ENCODE results near the gene VPS72.
"Not testable (repeated sequence)": the region's sequence is repeated elsewhere in the genome, so short reads cannot be mapped to it uniquely, and the experiment has no call there.

Gene VPS72, protein sequence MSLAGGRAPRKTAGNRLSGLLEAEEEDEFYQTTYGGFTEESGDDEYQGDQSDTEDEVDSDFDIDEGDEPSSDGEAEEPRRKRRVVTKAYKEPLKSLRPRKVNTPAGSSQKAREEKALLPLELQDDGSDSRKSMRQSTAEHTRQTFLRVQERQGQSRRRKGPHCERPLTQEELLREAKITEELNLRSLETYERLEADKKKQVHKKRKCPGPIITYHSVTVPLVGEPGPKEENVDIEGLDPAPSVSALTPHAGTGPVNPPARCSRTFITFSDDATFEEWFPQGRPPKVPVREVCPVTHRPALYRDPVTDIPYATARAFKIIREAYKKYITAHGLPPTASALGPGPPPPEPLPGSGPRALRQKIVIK

GRCh38 chr1:151189637-151190445 lies at the start of gene VPS72:
Gene VPS72 (minus strand): TSS chr1:151190197. CDS start chr1:151190121, 76 bp downstream.
- peak; percentile 79 to 82 for DNase-seq

DNA sequence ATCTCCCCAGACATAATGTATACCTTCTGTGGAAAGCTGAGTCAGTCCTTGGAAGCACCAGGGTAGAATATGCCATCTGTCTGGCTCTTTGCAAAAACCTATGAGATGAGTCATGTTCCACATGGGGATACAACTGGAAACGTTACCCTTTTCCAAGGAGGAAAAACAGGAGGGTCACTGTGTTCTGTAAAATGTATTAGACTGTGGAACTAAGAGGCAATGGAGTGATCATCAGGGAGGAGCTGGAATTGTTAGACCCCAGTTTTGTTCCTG lies 48.4 kb upstream of the VPS72 start:
- no peak for DNase-seq

GRCh38 chr1:151237678-151238466 lies 47.9 kb upstream of the VPS72 start:
- no peak for DNase-seq

DNA sequence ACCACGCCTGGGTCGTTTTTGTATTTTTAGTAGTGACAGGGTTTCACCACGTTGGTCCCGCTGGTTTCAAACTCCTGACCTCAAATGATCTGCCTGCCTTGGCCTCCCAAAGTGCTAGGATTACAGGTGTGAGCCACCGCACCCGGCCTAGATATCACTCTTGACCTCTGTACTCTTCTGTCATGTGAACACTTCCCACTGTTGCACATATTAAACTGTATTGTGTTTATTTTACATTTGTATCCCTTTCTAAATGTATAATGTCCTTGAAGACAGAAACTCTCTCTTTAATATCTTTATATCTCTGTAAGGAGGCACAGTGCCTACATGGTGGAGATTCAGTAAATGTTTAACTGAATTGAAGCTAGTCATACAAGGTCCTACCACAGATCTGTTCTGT lies 45.2 kb upstream of the VPS72 start:
- DNase-seq = no peak

- DNase-seq = no peak
These were observed 32.1 kb upstream of the VPS72 start for GRCh38 chr1:151222130-151222529.

DNA sequence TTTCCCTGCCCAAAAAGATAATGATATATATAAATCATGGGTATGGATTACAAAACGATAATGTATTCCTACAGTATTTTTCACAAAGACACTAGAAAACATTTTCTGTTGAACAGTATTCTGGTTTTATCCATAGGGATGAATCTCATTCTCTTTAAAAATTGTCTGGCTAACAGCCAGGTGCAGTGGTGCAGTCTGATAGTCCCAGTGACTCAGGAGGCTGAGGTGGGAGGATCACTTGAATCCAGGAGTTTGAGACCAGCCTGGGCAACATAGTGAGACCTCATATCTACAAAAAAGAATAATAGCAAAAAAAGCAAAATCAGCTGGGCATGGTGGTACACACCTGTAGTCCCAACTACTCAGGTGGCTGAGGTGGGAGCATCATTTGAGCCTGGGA lies 31.6 kb upstream of the VPS72 start:
- DNase-seq = no peak

DNA sequence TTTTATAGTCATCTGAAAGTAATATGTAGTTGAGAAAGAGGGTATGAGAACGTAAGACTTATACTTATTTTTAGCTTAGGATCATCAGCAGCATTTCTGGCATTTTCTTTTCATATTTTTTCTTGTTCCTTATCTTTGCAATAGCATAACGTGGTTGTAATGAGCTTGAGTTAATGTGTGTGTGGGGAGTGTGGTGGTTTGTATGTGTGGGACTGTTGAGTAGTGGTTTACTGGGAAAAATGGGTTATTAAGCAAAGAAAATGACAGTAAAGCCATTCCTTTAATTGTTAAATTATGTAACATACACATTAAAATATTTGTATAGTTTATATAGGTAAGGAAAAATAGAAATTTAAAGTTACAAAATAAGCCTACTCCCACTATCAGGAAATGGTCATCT lies 23.6 kb upstream of the VPS72 start:
- no peak for DNase-seq

DNA sequence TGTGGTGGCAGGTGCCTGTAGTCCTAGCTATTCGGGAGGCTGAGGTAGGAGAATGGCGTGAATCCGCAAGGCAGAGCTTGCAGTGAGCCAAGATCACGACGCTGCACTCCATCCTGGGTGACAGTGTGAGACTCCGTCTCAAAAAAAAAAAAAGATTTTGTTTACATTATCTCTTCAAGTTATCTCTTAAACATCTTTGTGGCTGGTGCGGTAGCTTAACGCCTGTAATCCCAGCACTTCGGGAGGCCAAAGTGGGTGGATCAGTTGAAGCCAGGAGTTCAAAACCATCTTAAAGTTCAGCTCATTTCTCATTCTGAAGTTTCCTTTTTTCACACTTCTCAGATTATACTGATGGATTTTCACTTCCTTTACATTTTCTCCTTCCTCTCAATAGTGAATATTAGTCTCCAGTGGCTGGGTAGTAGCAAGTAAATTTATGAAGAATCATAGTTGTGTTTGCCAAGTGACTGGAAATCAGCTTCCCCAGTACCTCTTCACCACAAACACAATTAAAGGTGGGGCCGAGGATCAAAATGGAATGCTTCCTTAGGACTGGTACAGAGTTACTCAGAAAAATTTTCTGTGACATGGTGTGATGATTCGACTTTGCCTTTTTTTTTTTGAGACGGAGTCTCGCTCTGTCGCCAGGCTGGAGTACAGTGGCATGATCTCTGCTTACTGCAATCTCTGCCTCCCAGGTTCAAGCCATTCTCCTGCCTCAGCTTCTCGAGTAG lies 22.1 kb upstream of the VPS72 start:
- DNase-seq = no peak

- DNase-seq = no peak
These were observed 20.8 kb upstream of the VPS72 start for GRCh38 chr1:151210830-151211229.

DNA sequence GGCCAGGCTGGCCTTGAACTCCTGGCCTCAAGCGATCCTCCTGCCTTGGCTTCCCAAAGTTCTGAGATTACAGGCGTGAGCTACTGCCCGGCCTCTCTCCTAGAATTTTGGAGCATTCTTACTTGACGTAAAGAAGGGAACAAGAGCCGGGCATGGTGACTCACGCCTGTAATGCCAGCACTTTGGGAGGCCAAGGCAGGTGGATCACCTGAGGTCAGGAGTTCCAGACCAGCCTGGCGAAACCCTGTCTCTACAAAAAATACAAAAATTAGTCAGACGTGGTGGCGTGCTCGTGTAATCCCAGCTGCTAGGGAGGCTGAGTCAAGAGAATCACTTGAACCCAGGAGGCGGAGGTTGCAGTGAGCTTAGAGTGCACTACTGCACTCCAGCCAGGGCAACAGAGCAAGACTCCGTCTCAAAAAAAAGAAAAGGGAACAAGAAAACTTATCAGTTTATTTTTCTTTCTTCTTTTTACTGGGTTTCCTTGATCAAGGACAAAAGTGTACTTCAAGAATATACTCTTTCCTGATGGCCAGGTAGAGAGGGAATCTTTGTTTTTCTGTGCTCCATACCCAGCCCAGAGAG lies 15.5 kb upstream of the VPS72 start:
- not testable (repeated sequence) for DNase-seq

GRCh38 chr1:151199873-151200581 lies 10.0 kb upstream of the VPS72 start:
- peak; percentile 21 to 30 for DNase-seq

- DNase-seq = peak; percentile 98 to 99
These were observed 8.5 kb upstream of the VPS72 start, which contains the start of gene PIP5K1A for GRCh38 chr1:151198254-151199127. Gene PIP5K1A (plus strand): TSS chr1:151198552. CDS start chr1:151198997, 445 bp downstream.

DNA sequence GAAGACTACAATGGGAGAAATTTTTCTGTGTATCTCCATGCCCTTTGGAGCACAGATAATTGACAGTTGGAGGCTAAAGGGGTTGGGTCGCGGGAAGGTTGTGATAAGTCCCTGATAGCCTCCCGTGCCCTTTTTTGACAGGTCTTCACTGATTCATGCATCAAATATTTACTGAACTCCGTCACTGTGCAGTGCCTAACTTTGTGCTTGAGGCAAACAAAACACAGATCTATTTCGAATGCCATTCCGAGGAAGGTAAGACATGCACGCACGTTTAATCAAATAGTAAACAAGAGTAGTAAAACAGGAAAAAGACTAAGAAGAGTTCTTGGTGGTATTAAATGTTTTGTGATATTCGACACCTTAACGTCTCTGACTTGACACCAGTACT lies 7.9 kb upstream of the VPS72 start:
- no peak for DNase-seq

DNA sequence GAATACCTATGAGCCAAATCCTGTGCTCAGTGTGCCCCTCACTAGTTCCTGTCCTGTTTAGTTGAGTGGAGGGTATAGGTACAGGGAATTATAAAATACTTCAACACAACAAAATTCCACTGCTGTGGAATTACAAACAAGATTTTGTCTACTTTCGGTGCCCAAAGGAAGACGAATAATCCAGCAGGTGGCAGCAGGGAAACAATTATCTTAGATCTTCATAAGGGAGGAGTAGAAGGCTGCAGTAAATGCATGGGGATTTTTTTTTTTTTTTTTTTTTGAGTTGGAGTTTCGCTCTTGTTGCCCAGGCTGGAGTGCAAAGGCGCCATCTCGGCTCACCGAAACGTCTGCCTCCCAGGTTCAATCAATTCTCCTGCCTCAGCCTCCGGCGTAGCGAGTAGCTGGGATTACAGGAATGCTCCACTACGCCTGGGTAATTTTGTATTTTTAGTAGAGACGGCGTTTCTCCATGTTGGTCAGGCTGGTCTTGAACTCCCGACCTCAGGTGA lies 6.3 kb upstream of the VPS72 start:
- peak; percentile 44 for DNase-seq

- peak; percentile 9 to 30 for DNase-seq
These were observed 5.0 kb upstream of the VPS72 start for GRCh38 chr1:151194894-151195594.

DNA sequence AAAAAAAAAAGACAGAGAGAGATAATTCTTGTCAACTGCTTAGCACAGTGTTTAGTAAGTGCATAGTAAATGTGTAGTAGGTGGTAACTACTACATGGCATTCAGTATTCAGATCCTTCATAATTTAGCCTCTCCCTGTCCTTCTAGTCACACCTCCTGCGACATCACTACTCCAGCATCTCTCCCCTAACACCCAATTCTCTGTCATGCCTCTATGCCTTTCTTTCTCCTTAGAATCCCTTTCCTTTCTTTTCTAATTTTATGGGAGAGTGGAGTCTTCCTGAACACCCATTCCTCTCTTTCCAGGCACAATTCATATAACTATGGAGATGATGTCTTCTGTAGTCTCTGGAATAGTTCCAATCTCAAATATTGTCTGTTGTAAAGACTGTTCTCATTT lies 3.9 kb upstream of the VPS72 start:
- no peak for DNase-seq

DNA sequence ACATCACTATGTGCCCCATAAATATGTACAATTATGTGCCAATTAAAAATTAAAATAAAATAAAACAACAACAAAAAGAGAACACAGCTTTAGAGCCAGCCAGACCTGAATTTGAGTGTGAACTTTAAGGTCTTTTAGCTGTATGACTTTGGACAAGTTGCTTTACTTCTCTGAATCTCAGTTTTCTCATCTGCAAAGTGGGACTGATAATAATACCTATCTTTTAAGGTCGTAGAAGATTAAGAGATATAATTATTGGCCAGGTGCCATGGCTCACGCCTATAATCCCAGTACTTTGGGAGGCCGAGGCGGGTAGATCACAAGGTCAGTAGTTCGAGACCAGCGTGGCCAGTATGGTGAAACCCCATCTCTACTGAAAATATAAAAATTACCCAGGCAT lies 3.3 kb upstream of the VPS72 start:
- no peak for DNase-seq

DNA sequence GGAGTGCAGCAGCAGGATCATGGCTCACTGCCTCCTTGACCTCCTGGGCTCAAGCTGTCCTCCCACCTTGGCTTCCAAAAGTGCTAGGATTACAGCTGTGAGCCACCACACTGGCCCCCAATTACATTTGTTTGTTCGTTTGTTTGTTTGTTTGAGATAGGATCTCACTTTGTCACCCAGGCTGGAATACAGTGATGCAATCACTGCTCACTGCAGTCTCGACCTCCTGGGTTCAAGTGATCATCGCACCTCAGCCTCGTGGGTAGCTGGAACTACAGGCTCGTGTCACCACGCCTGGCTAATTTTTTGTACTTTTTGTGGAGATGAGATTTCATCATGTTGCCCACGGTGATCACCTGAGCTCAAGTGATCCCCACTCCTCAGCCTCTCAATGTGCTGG lies 2.0 kb upstream of the VPS72 start:
- DNase-seq = no peak

GRCh38 chr1:151188667-151189066 lies 1.3 kb downstream of the VPS72 start:
- DNase-seq = not testable (repeated sequence)

GRCh38 chr1:151187205-151187604 lies 2.8 kb downstream of the VPS72 start:
- DNase-seq = no peak

All from activated CD4-positive, alpha-beta T cell treated with anti-CD3 and anti-CD28 coated beads, Interleukin-2, amount 50 U/mL, for 4 hours (primary cell).